HG03460 (cell line): ENCODE data around the gene PRR5L.
"Not testable (repeated sequence)": the region's sequence is repeated elsewhere in the genome, so short reads cannot be mapped to it uniquely, and the experiment has no call there.

Experiments used
- ATAC-seq: cut with Tn5 transposase; IDR thresholded peaks from one replicate; pipeline ENCODE4 v1.9.1; 2021; ENCODE audit not compliant: unreplicated experiment

The PRR5L gene

DNA sequence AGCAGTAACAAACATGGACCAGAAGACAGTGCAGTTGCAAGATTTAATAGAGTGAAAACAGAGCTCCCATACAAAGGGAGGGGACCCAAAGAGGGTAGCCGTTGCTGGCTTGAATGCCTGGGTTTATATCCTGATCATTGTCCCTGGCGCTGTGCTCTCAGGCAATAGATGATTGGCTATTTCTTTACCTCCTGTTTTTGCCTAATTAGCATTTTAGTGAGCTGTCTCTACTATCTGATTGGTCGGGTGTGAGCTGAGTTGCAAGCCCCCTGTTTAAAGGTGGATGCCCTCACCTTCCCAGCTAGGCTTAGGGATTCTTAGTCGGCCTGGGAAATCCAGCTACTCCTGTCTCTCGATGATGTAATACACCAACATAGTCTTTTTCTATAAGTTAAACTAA lies 29.3 kb downstream of the PRR5L start:
- ATAC-seq: not testable (repeated sequence)

DNA sequence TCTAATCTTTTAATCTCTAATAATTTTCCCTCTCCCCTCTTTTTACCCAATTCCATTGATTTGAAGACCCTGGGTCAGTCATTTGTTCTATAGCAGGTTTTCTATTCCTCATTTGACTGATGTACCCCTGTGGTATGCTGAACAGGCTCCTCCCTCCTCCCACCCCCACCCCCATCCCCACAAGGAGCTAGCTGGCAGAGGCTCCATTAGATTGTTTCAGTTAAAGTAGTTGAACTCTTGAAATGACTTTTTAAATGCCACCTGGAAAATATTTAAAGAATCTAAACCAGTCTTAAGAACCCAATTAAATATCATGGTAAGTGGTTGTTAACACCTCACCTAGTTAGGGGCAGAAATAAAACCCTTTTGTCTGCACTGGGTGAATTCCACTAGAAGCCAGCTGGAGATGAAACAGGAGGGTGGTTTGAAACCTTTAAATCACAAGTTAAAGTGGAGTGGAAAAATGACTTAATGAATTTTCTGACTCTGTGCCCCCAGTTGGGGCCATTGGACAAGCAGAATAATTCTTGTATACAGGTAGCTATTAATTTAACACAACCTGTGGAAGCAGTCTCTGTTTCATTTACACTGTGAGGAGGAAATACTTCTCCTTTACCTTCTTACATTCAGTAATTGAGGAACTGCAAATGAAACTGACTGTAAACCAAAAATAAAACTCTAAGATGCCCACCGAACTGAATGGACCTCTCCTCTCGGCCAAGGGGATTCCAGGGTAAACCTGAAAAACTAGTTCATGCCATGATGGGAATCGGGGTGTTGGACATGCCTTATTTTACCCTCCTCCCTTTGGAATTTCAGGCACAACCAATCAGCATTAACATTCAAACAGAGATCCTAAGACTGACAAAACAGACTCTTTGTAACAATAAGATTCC lies 30.7 kb downstream of the PRR5L start:
- ATAC-seq: no peak

DNA sequence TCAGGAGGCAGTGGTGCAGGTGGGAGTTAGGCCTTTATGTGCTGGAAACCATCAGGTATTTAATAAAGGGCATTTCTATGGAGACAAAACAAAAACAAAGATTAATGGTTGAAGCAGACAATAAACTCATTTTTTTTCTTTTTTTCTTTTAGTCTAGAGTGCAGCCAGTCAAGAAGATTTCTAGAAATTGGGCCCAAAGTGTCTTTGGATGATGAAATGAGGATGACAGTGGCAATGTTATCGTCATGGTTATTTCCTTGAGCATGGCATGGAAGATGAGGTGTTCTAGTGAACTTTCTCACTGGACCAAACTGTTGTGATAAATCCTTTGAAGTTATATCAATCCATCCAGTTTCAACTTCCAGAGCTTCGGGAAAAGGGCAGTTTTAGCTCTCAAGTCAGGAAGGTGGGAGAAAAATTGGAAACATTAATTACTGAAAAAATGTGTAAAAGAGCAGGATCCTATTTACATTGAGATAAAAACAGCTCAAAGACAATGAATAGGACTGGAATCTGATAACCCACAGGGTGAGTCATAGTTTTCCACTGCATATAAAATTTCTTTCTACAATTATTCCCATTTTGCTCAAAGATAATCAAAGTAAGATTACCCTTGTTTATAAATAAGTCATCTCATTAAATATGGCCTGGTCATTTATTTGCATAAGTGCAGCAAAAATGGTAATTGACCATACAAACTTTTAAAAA lies 33.0 kb downstream of the PRR5L start:
- ATAC-seq: no peak

DNA sequence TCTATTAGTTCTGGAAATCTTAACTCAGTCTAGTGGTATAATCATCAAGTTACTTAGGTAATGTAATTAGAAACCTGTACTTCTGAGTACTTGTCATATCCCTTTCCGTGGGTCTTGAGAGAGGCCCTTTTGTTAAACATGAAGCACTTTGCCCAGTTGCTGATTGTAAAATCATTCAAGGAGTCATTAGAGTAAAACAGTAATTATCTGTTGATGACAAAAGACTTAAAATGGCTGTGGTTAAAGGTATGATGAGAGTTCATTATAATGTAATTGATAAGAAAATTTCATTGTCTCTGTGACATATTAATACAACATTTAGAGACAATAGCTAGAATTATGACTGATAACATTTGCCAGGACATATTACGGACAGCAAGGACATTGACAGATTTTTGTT lies 34.3 kb downstream of the PRR5L start:
- ATAC-seq: no peak

DNA sequence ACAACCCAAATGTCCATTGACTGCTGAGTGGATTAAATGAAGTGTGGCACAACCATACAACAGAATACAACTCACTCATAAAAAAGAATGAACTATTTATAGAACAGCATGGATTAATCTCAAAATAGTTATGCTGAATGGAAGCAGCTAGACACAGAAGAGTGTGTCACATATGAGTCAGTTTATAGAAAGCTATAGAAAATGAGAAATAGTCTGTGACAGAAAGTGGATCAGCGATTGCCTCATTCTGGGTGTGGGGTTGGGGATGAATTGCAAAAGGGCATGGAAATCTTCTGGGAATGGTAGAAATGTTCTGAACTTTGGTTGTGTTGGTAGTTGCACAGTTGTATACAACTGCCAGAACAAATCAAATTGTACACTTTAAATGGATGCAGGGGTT lies 37.4 kb downstream of the PRR5L start:
- no peak for ATAC-seq

DNA sequence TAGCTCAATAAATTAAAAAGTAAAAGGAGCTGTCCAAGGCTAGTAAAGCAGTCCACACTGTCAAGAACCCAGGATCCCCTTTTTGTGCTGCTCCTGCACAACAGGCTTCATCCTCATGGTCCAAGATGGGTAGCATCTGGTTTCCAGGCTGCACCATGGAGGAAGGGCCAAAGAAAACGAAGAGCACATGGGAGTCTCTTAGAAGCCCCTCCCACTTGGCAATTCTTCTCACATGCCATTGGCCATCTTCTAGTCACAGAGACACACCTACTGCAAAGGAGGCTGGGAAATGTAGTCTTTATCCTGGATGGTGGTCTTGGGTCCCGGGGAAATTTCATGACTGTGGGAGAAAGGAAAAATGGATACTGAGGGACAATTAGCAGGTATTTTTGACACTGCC lies 37.8 kb downstream of the PRR5L start:
- no peak for ATAC-seq

DNA sequence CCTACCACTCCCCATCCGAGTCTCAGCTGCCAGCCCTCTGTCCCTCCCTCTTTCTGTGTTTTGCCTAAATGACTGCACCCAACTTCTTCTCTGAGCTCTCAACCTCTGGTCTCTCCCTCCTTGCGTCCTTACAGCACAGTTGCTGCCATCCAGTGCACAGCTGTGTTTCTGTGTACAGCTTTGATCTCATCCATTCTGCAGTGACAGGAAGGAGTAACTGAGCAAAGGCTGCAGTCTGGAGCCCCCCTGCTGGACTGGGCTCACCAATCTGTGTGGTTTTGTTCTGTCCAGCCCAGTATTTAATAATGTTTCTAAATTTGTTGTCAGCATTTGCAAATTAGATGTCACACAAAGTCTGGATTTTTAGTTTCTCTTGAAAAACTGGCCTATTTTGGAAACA lies 43.8 kb downstream of the PRR5L start:
- no peak for ATAC-seq

DNA sequence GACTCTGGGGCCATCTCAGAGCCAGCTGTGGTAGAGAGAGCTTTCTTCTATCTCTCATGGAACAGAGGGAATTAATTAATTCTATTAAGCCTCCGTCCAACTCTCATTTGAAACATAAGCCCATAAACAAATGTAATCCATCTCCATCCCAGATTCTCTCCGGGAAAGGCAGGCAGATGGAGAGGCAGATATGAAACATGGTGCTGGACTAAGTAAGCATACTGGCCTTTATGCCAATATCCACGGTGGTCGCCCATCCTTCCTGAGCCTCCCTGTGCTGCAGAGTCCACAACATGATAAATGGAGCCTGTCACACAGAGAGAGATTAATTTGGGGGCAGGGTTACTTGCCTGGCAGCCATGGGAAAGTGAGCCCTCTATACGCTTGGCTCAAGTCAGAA lies 44.8 kb downstream of the PRR5L start:
- no peak for ATAC-seq

DNA sequence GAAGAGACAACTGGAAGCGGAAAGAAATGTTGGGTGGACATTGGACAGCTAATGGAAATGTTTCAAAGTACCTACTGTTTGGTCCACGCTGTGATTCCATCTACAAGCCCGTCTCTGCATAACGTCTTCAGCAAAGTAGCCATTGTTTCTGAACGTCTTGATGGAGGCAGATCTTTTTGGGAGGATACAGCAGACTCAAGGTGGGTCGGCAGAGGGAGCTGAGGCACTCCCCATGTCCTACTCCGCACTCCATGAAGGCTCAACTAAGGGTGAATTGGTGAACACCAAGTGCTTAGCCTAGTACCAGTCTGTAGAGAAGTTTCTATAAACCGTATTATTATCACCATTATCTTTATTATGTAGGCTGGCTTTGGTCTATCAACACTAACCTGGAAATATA lies 45.8 kb downstream of the PRR5L start:
- no peak for ATAC-seq

DNA sequence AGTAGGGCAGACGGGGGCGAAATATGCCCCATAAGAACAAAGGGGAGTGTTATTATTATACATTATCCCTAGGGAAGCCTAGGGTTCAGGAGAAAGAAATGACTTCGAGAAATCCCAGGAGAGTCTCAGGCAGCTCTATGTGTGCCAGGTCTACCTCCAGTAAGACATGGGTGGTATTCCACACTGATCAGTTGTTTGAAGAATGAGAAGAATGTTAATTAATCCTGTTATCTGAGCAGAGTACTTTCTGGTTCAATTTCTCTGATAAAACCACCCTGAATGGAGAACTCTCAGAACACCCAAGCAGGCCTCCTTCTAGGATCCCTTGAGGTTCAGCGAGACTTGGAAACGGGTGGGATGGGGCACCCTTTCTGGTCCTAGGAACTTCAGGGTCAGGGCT lies 46.2 kb downstream of the PRR5L start:
- no peak for ATAC-seq

DNA sequence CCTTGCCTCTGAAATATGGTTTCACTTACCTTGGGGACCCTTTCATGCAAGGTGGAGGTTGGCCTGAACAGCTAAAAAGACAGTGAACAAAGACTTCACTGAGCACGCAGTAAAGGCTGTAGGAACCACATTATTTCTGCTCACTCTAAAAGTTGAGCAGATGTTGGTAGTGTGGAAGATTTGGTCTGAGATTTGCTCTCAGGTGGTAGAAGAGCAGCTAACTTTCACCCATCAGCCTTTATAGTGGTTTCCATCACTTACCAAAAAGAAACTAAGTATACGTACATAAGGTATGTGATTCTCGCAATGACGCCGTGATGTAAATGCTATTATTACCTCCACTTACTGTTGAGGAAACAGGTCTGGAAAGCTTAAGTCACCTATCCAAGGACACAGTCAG lies 47.3 kb downstream of the PRR5L start:
- ATAC-seq: no peak

DNA sequence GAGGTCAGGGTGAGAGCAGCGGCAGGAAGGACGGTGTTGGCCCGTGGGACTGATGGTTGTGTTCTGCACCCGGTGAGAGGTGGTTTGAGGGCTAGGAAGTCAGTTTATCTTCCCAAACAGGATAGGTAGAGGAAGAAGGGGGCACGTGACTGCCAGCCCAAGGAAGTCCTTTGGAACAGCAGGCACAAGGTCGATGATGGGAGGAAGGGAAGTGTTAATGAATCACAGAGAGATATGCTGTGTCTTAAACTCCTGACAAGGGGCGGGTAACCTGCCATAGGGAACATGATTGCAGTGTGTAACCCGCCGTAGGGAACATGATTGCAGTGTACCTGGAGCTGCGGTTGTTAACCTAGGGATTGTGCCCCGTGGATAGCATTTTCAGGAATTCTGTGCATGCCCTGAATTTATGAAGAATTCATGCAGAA lies 49.0 kb downstream of the PRR5L start:
- ATAC-seq: no peak

DNA sequence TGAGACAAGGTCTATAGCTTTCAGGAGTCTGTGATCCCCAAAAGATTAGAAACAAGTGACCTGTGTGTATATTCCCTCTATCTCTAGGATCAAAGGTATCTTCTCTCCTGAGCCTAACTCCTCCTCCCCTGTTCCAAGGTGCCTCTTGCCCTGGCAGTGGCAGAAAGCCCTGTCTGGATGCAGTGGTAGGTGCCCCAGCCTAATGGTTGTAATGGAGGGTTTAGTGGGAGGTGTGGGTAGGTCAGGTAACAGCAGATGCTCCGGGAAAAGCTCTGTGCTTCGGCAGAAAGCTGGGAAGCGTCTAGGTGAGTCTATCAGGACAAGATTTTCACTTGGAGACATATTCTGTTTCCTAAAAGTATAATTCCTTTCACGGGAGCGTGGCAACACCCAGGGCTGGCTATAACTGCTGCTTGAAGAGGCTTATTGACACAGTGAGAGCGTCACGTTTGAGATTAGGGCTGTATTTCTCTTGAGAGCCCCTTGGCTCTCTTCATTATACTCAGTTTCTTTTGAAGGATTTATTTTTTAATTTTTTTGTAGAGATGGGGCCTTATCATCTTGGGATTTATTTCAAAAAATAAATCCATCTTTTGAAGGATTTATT lies 49.5 kb downstream of the PRR5L start:
- ATAC-seq: no peak

DNA sequence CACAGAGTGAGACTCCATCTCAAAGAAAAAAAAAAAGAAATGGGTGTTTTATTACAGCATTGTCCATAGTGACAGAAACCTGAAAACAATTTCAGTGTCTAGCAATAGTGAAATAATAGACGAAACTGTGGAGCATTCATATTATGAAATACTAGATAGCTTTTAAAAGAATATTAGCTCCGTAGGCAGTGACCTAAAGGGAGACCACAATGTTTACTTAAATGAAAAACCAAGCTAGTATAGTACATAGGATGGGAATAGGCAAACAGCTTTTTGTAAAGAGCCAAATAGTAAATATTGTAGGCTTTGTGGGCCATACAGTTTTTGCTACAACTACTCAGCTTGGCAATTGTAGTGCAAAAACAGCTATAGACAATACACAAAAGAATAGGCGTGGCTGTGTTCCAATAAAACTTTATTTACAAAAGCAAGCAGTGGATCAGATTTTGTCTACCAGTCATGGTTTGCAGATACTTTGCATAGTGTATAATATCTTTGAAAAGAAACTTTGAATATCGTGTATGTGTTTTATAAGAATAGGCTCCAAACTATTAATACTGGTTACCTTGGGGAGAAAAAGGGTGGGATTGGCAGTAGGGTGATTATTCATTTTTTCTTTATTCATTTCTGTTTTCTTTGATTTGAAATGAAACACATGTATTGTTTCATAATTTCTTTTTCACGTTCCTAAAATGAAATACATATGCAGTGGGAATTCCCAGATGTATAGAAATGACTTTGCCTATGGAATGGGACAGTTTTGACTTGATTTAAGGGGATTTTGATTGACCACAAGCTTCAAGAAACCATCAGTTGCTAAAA lies 50.7 kb downstream of the PRR5L start:
- no peak for ATAC-seq

DNA sequence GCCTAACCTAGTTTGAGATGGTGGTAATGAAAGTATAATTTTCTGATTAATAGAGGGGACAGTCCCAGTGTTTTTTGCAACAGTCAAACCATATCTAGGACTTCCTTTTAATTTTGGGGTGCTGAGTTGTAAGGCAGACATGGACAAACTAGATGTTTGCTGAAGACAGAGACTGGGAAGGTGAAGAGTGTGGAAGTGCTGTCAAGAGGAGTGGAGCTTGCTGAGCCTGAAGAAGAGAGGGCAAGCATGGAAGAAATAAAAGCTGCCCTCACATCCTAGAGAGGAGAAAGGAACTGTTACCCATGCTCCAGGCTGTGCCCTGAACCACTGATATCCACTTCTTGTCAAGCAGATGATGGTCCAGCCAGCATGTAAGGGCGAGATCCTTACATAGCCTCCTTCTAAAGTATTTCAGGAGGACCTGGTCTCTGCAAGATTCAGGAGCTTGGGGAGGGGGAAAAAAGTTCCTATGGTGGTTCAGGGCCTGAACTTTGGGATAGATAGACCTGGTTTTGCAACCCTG lies 51.4 kb downstream of the PRR5L start:
- no peak for ATAC-seq

DNA sequence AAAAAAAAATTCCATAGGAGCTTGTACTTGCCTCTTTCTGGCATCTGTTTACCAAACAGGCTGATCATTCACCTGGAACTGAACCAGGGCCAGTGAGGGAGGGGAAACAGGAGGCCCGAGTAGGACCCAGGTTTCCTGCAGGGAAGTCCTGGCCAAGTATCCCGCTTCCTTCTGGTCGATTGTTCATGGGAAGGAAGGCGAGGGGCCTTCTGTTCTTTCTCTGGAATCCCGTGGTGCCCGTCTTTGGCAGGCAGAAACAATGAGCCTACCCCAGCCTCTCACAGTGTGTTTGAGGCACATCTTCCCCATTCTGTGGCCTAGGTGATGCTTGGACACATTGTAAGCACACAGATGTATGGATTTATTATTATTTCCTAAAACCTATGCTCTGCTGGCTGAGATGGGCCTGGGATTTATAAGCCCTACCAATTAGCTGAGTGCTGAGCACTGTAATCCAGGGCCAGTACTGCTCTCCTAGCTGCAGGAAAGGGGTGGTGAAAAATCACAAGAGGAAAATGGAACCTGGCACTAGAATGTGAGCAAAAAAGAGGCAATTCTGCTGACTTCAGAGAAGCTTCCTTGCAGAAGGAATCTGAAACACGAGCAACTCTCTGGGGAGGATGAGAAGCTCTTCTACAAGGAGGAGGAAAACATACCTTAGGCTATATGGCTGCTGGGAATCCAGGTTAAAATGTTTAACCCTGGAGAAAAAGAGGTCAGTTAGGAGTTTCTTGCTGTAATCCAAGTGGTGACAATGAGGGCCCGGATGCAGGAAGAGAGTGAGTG lies 53.5 kb downstream of the PRR5L start:
- ATAC-seq: no peak

DNA sequence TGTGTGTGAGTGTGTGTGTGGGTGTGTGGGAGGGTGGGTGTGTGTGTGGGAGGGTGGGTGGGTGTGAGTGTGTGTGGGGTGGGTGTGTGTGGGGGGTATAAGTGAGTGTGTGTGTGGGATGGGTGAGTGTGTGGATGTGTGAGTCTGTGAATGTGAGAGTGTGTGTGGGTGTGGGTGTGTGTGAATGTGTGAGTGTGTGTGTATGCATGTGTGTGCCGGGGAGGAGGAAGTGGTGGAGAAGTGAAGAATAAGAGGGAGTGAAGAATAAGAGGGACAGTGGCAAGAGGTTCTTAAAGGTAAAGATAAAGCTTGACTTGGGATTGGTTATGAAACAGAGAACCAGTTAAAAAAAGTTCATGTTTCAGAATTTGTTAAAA lies 54.0 kb downstream of the PRR5L start:
- no peak for ATAC-seq

DNA sequence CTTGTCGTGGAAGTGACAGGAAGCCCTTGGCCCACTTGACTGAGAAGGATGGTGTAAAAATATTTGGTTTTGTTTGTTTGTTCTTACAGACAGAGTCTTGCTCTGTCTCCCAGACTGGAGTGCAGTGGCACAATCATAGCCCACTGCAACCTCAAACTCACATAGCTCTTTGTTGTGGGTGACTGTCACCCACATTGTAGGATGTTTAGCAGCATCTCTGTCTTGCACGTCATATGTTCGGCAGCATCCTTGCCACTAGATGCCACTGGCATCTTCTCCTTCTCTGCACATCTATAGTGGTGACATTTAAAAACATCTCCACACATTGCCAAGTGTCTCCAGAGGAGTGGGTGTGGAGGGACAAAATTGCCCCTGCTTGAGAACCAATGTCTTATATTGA lies 56.8 kb downstream of the PRR5L start:
- no peak for ATAC-seq

DNA sequence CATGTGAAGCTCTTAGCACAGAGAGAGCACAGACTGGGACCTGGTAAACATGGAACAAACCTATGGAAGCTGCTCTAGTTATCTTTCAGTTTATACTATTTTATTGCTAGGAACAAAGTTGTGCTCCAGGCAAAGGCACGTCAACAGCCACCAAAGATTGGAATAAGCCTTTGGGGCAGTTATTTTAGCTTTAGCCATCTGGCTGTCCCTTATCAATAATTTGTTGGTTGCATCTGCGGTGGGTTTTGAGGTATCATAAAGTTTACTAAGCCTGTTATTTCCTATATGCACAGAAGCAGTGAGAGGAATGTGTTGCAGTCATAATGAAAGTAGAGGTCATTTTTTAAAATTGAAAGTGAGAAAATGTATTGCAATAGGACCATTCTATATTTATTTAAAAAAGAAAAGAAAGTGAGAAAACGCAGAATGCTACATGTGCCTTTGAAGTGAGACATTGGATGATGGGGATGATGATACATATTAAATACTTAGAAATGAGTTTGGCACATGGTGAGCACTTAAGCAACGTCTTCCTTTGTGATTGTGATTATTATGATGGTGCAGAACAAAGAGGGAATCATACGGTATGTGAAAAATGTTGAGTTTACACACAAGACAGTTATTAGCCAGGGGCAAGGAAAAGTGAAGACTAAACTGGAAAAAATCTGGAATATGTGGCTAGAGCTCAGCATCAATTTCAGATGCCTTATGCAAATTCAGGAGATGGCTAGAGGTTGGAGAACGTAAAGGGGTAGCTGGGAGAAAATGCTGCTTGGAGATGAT lies 58.3 kb downstream of the PRR5L start:
- ATAC-seq: peak; percentile 80
